Caco-2 (cell line): Measurements from ENCODE around the gene XPOT. TPM values are rescaled to one million over a fixed set of nuclear protein-coding genes. Genes with fewer than 3 reads are reported as not detected.

Source experiments
- BruUV-seq: library from RNA; stranded (reverse); fragments of 400-500 nt; replicated peaks from 2 replicates; lab custom pipeline; 2021; lab: Mats Ljungman, UMichigan
- CTCF ChIA-PET: fragments of 300-600 bp; sonication (Branson Sonifier 250); formaldehyde crosslinking; loops from one replicate; lab custom pipeline; 2022; ENCODE audit warnings: antibody characterized with exemption; lab: Charles Lee
- POLR2A ChIA-PET: fragments of 300-600 bp; sonication (Branson Sonifier 250); formaldehyde crosslinking; loops from one replicate; lab custom pipeline; 2022; ENCODE audit warnings: antibody characterized with exemption; lab: Charles Lee
- DNase-seq, 2 experiments: peaks; one replicate each; pipeline versions ENCODE4 v3.0.0 to v3.0.0-alpha.2; 2020 to 2022
- H3K27me3 ChIP-seq: replicated peaks from 2 replicates; pipeline ENCODE4 v1.6.0; 2011; ENCODE audit warnings: low read length; ENCODE audit not compliant: control insufficient read depth, insufficient read depth
- H3K36me3 ChIP-seq: 2 replicates; pipeline ENCODE4 v1.5.1; 2011; ENCODE audit warnings: low read length; ENCODE audit not compliant: control insufficient read depth, insufficient read depth
- H3K4me1 ChIP-seq: fragments of 250-450 bp; sonication (Bioruptor Pico); 2 replicates; pipeline ENCODE4 v1.5.1; 2020; ENCODE audit warnings: mild to moderate bottlenecking
- H3K4me3 ChIP-seq: 2 replicates; pipeline ENCODE4 v1.5.1; 2011; ENCODE audit warnings: low read depth, mild to moderate bottlenecking, control low read depth, low read length
- H3K9me3 ChIP-seq: fragments of 250-450 bp; sonication (Bioruptor Pico); 2 replicates; pipeline ENCODE4 v1.5.1; 2020; ENCODE audit warnings: mild to moderate bottlenecking, moderate library complexity
- H3K27ac Mint-ChIP-seq: one replicate; pipeline ENCODE4 v1.8.0; 2022; ENCODE audit warnings: mixed read lengths; ENCODE audit not compliant: unreplicated experiment
- H3K27me3 Mint-ChIP-seq: one replicate; pipeline ENCODE4 v1.8.0; 2022; ENCODE audit warnings: mixed read lengths; ENCODE audit not compliant: insufficient read depth, unreplicated experiment
- H3K36me3 Mint-ChIP-seq: one replicate; pipeline ENCODE4 v1.8.0; 2022; ENCODE audit warnings: mild to moderate bottlenecking, mixed read lengths; ENCODE audit not compliant: insufficient read depth, unreplicated experiment
- H3K4me1 Mint-ChIP-seq: one replicate; pipeline ENCODE4 v1.8.0; 2022; ENCODE audit warnings: low read depth, mixed read lengths; ENCODE audit not compliant: unreplicated experiment
- H3K4me3 Mint-ChIP-seq: one replicate; pipeline ENCODE4 v1.8.0; 2022; ENCODE audit warnings: mild to moderate bottlenecking, moderate library complexity, mixed read lengths; ENCODE audit not compliant: unreplicated experiment
- H3K9me3 Mint-ChIP-seq: one replicate; pipeline ENCODE4 v1.8.0; 2022; ENCODE audit warnings: mixed read lengths; ENCODE audit not compliant: unreplicated experiment
- CTCF ChIP-seq, 2 experiments: fragments of 200-600 bp in 1 of 2; IDR thresholded peaks; 1 replicate in 1 of 2; 2 replicates in 1 of 2; pipeline versions ENCODE4 v1.5.1 to v1.8.0; 2011 to 2022; ENCODE audit warnings: antibody characterized with exemption in 1 of 2, control low read depth in 1 of 2, inconsistent platforms in 1 of 2, low read depth in 1 of 2, low read length in 1 of 2, mild to moderate bottlenecking in 1 of 2, moderate library complexity in 1 of 2; ENCODE audit not compliant: insufficient read depth in 1 of 2, severe bottlenecking in 1 of 2, unreplicated experiment in 1 of 2
- intact Hi-C: fragments of 100-400 bp; cut with micrococcal nuclease; formaldehyde crosslinking; loops from one replicate; pipeline ENCODE4 v1.10.0; 2022; ENCODE audit not compliant: unreplicated experiment
- total RNA-seq: library from RNA; stranded (reverse); gene quantifications from 2 replicates; pipeline ENCODE4 v1.2.3, GENCODE V29; 2022

Gene XPOT
- total RNA-seq, 1 experiment from 2014 or later, result 174 TPM

GRCh38 chr12:64362721-64363305 lies 41.4 kb upstream of the XPOT start:
- intact Hi-C loops, result loop anchor here (5.0 kb wide), 1 partner anchor 41 kb away; no protein-coding TSS in a partner anchor
- peak in 1 of 2 experiments; percentile 20 for DNase-seq
- POLR2A ChIA-PET, result no interaction called here
- no peak for TF ChIP-seq CTCF (IDR thresholded peaks at IDR 0.05; ENCODE audit: insufficient read depth in 1 of 2, low read depth in 1 of 2, low read length in 1 of 2, severe bottlenecking in 1 of 2, unreplicated experiment in 1 of 2)
- CTCF ChIA-PET, result no interaction called here
- no TSS peak for BruUV-seq
- Mint-ChIP-seq H3K4me3 (no peak overlapping the region), H3K9me3 (no peaks in the 10 kb centered on the region), H3K27ac (peak overlapping the region; percentile 22), H3K36me3 (no peaks in the 10 kb centered on the region), H3K27me3 (no peaks in the 10 kb centered on the region), H3K4me1 (no peaks in the 10 kb centered on the region)
- Histone ChIP-seq H3K36me3 (no peaks in the 10 kb centered on the region), H3K27me3 (no peaks in the 10 kb centered on the region), H3K4me1 (peaks cover 20% of the 10 kb centered on the region), H3K4me3 (no peak overlapping the region), H3K9me3 (peaks cover 5% of the 10 kb centered on the region)

- TF ChIP-seq CTCF (IDR thresholded peaks at IDR 0.05; ENCODE audit: insufficient read depth in 1 of 2, low read depth in 1 of 2, low read length in 1 of 2, severe bottlenecking in 1 of 2, unreplicated experiment in 1 of 2), result no peak
- no peaks in the 10 kb centered on the region for H3K4me1 Mint-ChIP-seq
- POLR2A ChIA-PET, result no interaction called here
- no peak for DNase-seq
- H3K27me3 Mint-ChIP-seq, result no peaks in the 10 kb centered on the region
- CTCF ChIA-PET, result no interaction called here
- peaks cover 7% of the 10 kb centered on the region; the same call in 1 of the 2 replicates for H3K9me3 ChIP-seq
- intact Hi-C loops, result no loop called here
- H3K27me3 ChIP-seq, result no peaks in the 10 kb centered on the region
- H3K36me3 ChIP-seq, result no peaks in the 10 kb centered on the region
- BruUV-seq, result no TSS peak
- peaks cover 6% of the 10 kb centered on the region for H3K36me3 Mint-ChIP-seq
- no peak overlapping the region for H3K4me3 Mint-ChIP-seq
- peaks cover 19% of the 10 kb centered on the region for H3K9me3 Mint-ChIP-seq
- H3K4me3 ChIP-seq, result no peak overlapping the region
- no peaks in the 10 kb centered on the region for H3K4me1 ChIP-seq
- no peak overlapping the region for H3K27ac Mint-ChIP-seq
These were observed 20.5 kb upstream of the XPOT start for GRCh38 chr12:64383675-64384074.

GRCh38 chr12:64385019-64385418 lies 19.2 kb upstream of the XPOT start:
- H3K4me1 Mint-ChIP-seq, result no peaks in the 10 kb centered on the region
- peaks cover 7% of the 10 kb centered on the region; the same call in 1 of the 2 replicates for H3K9me3 ChIP-seq
- no peaks in the 10 kb centered on the region for H3K36me3 ChIP-seq
- no peak for TF ChIP-seq CTCF (IDR thresholded peaks at IDR 0.05; ENCODE audit: insufficient read depth in 1 of 2, low read depth in 1 of 2, low read length in 1 of 2, severe bottlenecking in 1 of 2, unreplicated experiment in 1 of 2)
- no peaks in the 10 kb centered on the region for H3K27me3 Mint-ChIP-seq
- peaks cover 19% of the 10 kb centered on the region for H3K9me3 Mint-ChIP-seq
- no peak overlapping the region for H3K27ac Mint-ChIP-seq
- peaks cover 6% of the 10 kb centered on the region for H3K36me3 Mint-ChIP-seq
- no peak overlapping the region for H3K4me3 Mint-ChIP-seq
- ChIA-PET POLR2A (no interaction called here), CTCF (no interaction called here)
- DNase-seq, result no peak
- no peaks in the 10 kb centered on the region for H3K27me3 ChIP-seq
- no peaks in the 10 kb centered on the region for H3K4me1 ChIP-seq
- no TSS peak for BruUV-seq
- H3K4me3 ChIP-seq, result no peak overlapping the region
- intact Hi-C loops, result no loop called here
